HepG2 (cell line): ENCODE results near the gene AJUBA. TPM values are rescaled to one million over a fixed set of nuclear protein-coding genes. Genes with fewer than 3 reads are reported as not detected.

Experiments
- ASH2L ChIP-seq: fragments of 300-600, 200-600 bp; sonication (generic); IDR thresholded peaks from 2 replicates; pipeline ENCODE4 v1.7.0; 2017; ENCODE audit warnings: low read depth, mild to moderate bottlenecking, moderate library complexity, mixed read lengths, low read length; ENCODE audit not compliant: insufficient read length
- ATF2 ChIP-seq: sonication (generic); formaldehyde crosslinking; IDR thresholded peaks from 2 replicates; pipeline ENCODE4 v1.4.0; 2020; ENCODE audit warnings: missing genetic modification reagents
- CC2D1A ChIP-seq: sonication (generic); formaldehyde crosslinking; IDR thresholded peaks from 2 replicates; pipeline ENCODE4 v1.8.1; 2023; ENCODE audit warnings: mild to moderate bottlenecking, missing genetic modification reagents
- CEBPG ChIP-seq: IDR thresholded peaks from 2 replicates; pipeline ENCODE4 v1.6.1; 2016
- CHD2 ChIP-seq: IDR thresholded peaks from 2 replicates; pipeline ENCODE4 v1.6.1; 2011; ENCODE audit warnings: low read depth, low read length, improper control_type of control experiment
- GABPB1 ChIP-seq: IDR thresholded peaks from 2 replicates; pipeline ENCODE4 v1.6.1; 2016; ENCODE audit warnings: mild to moderate bottlenecking, missing genetic modification reagents, moderate library complexity, missing compliant biosample characterization
- GTF3A ChIP-seq: sonication (generic); formaldehyde crosslinking; conservative IDR thresholded peaks from 2 replicates; pipeline ENCODE4 v1.4.0; 2020; ENCODE audit warnings: mild to moderate bottlenecking, missing genetic modification reagents
- GZF1 ChIP-seq: sonication (generic); formaldehyde crosslinking; IDR thresholded peaks from 2 replicates; pipeline ENCODE4 v1.5.1; 2020; ENCODE audit warnings: mild to moderate bottlenecking, missing genetic modification reagents
- KDM6A ChIP-seq: IDR thresholded peaks from 2 replicates; pipeline ENCODE4 v1.6.1; 2016; ENCODE audit warnings: low read depth
- KLF9 ChIP-seq: IDR thresholded peaks from 2 replicates; pipeline ENCODE4 v1.6.1; 2016; ENCODE audit warnings: low read depth
- KMT2B ChIP-seq: IDR thresholded peaks from 2 replicates; pipeline ENCODE4 v1.6.1; 2016; ENCODE audit warnings: missing genetic modification reagents, missing compliant biosample characterization
- MAFF ChIP-seq: IDR thresholded peaks from 2 replicates; pipeline ENCODE4 v1.6.1; 2011; ENCODE audit warnings: low read depth, low read length, improper control_type of control experiment
- MIER3 ChIP-seq: IDR thresholded peaks from 2 replicates; pipeline ENCODE4 v1.6.1; 2016; ENCODE audit warnings: missing compliant biosample characterization, borderline replicate concordance
- MTA1 ChIP-seq: sonication (generic); formaldehyde crosslinking; IDR thresholded peaks from 2 replicates; pipeline ENCODE4 v1.4.0; 2020; ENCODE audit warnings: missing genetic modification reagents, mild to moderate bottlenecking, borderline replicate concordance
- MXI1 ChIP-seq: IDR thresholded peaks from 3 replicates; pipeline ENCODE4 v1.6.1; 2012; ENCODE audit warnings: low read depth, low read length, inconsistent platforms, borderline replicate concordance
- PLRG1 ChIP-seq: fragments of 450-650 bp; conservative IDR thresholded peaks from 2 replicates; pipeline ENCODE4 v1.6.1; 2016
- PRDM4 ChIP-seq: sonication (generic); formaldehyde crosslinking; IDR thresholded peaks from 2 replicates; pipeline ENCODE4 v1.9.0; 2021; ENCODE audit warnings: missing genetic modification reagents, borderline replicate concordance
- RBM22 ChIP-seq: fragments of 200-400 bp; formaldehyde crosslinking; optimal IDR thresholded peaks from 2 replicates; pipeline ENCODE3; 2017; ENCODE audit warnings: mild to moderate bottlenecking, low read length, moderate library complexity
- REPIN1 ChIP-seq: sonication (generic); formaldehyde crosslinking; IDR thresholded peaks from 2 replicates; pipeline ENCODE4 v1.8.0; 2022; ENCODE audit warnings: missing genetic modification reagents, low read depth, mild to moderate bottlenecking, borderline replicate concordance
- RNF2 ChIP-seq: fragments of 450-650 bp; conservative IDR thresholded peaks from 2 replicates; pipeline ENCODE4 v1.6.1; 2016; ENCODE audit warnings: low read depth
- SMARCE1 ChIP-seq: fragments of 450-650 bp; IDR thresholded peaks from 2 replicates; pipeline ENCODE4 v1.6.1; 2017; ENCODE audit warnings: borderline replicate concordance
- TARDBP ChIP-seq: sonication (generic); formaldehyde crosslinking; IDR thresholded peaks from 2 replicates; pipeline ENCODE4 v1.8.0; 2022; ENCODE audit warnings: mild to moderate bottlenecking, missing genetic modification reagents
- ZC3H13 ChIP-seq: sonication (generic); formaldehyde crosslinking; IDR thresholded peaks from 2 replicates; pipeline ENCODE4 v1.8.1; 2023; ENCODE audit warnings: mild to moderate bottlenecking, missing genetic modification reagents, moderate library complexity
- ZNF614 ChIP-seq: IDR thresholded peaks from 2 replicates; pipeline ENCODE4 v1.6.1; 2018; ENCODE audit warnings: missing biosample characterization, missing genetic modification reagents, inconsistent platforms, borderline replicate concordance
- ZNF773 ChIP-seq: sonication (generic); formaldehyde crosslinking; IDR thresholded peaks from 2 replicates; pipeline ENCODE4 v1.4.0; 2020; ENCODE audit warnings: missing genetic modification reagents, borderline replicate concordance
- ZNF792 ChIP-seq: IDR thresholded peaks from 2 replicates; pipeline ENCODE4 v1.6.1; 2016
- polyA plus RNA-seq, 8 experiments: library from polyadenylated mRNA; depleted of rRNA in 3 of 8; stranded (reverse) in 7 of 8; unstranded in 1 of 8; fragments of >200 nt; fragmentation: Illumina TruSeq in 4 of 8; extraction: Trizol in 4 of 8; gene quantifications; 2 replicates each; pipeline versions ENCODE4 v1.2.1 to v1.2.3, GENCODE V29; 2011 to 2016; ENCODE audit warnings: low read depth in 4 of 8, missing spikeins in 1 of 8, mixed read lengths in 1 of 8; ENCODE audit not compliant: insufficient read depth in 1 of 8
- total RNA-seq, 5 experiments: library from RNA; depleted of rRNA; stranded (reverse); fragments of >200 nt; fragmentation: Illumina TruSeq; extraction: Trizol; gene quantifications; 2 replicates each; pipeline ENCODE4 v1.2.3, GENCODE V29; 2016; ENCODE audit warnings: low read depth in 1 of 5
- TF ChIP-seq, protein P1 (sequence below): sonication (generic); formaldehyde crosslinking; IDR thresholded peaks from 2 replicates; pipeline ENCODE4 v1.4.0; 2020; ENCODE audit warnings: mild to moderate bottlenecking, missing genetic modification reagents

The AJUBA gene
- total and polyA plus RNA-seq, 2 of the 13 experiments (the other 11 are each of a cell fraction or from before 2014, with no cell fraction given), result 157 to 241 TPM

DNA sequence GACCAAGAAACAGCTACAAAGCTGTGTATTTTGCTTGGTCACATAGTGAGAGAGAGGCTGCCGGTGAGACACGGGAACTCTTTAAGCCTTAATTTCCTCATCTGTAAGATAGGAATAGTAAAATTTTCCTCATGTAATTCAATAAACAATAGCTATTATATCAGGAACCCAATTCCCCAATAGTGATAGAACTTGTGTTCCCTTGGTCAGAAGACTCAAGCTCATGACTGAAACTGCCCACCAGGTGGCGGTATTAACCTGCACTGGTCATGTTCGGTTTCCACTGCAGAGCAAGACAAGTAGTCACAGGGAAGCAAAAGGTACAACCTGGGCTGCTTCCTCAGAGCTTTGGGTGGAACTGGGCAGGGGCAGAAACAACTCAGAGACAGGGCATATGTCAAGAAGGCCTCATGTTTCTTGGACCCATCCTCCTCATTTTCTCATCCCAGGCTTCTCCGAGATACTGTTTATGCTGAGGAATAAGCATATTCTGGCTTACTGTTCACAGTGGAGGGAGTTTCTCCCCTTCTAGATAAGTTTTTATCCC is 4.2 kb upstream of the AJUBA start (continued):
- TF ChIP-seq MXI1 (peak; percentile 42; the same call in 1 of the 3 replicates), ZC3H13 (CRISPR knock-in tag) (no peak), CHD2 (no peak), ATF2 (CRISPR knock-in tag) (peak; percentile 83; the same call in 1 of the 2 replicates), MIER3 (CRISPR knock-in tag) (peak; percentile 82; the same call in 1 of the 2 replicates), RNF2 (no peak), KLF9 (CRISPR knock-in tag) (peak; percentile 70; the same call in 1 of the 2 replicates), REPIN1 (peak; percentile 71; the same call in 1 of the 2 replicates), PLRG1 (no peak), ZNF792 (CRISPR knock-in tag) (peak; percentile 83), ASH2L (peak; percentile 20), ZNF614 (CRISPR knock-in tag) (peak; percentile 92), SMARCE1 (no peak), KDM6A (CRISPR knock-in tag) (0 out of 2 replicates have a peak, but pooled peaks have one; percentile 9), TARDBP (peak; percentile 72), CEBPG (CRISPR knock-in tag) (peak; percentile 46), GTF3A (CRISPR knock-in tag) (no peak), ZNF773 (no peak), GZF1 (CRISPR knock-in tag) (no peak), PRDM4 (CRISPR knock-in tag) (no peak), MAFF (no peak), KMT2B (peak; percentile 48; the same call in 1 of the 2 replicates), MTA1 (no peak), GABPB1 (CRISPR knock-in tag) (peak; percentile 32; the same call in 1 of the 2 replicates), CC2D1A (CRISPR knock-in tag) (peak; percentile 97), RBM22 (peak; percentile 54)
- TF ChIP-seq, protein P1, sequence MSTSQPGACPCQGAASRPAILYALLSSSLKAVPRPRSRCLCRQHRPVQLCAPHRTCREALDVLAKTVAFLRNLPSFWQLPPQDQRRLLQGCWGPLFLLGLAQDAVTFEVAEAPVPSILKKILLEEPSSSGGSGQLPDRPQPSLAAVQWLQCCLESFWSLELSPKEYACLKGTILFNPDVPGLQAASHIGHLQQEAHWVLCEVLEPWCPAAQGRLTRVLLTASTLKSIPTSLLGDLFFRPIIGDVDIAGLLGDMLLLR, result no peak
